ENCODE results near the gene PIK3R2.

PIK3R2 gene

GRCh38 chr19:18118420-18119012, 34.4 kb upstream of the PIK3R2 start:
- TF ChIP-seq, protein P1, sequence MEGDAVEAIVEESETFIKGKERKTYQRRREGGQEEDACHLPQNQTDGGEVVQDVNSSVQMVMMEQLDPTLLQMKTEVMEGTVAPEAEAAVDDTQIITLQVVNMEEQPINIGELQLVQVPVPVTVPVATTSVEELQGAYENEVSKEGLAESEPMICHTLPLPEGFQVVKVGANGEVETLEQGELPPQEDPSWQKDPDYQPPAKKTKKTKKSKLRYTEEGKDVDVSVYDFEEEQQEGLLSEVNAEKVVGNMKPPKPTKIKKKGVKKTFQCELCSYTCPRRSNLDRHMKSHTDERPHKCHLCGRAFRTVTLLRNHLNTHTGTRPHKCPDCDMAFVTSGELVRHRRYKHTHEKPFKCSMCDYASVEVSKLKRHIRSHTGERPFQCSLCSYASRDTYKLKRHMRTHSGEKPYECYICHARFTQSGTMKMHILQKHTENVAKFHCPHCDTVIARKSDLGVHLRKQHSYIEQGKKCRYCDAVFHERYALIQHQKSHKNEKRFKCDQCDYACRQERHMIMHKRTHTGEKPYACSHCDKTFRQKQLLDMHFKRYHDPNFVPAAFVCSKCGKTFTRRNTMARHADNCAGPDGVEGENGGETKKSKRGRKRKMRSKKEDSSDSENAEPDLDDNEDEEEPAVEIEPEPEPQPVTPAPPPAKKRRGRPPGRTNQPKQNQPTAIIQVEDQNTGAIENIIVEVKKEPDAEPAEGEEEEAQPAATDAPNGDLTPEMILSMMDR (conservative IDR thresholded peaks at IDR 0.05; ENCODE audit: low read length): no peak
- DNase-seq (ENCODE audit: low read depth): no peak
- H3K4me3 ChIP-seq (ENCODE audit: low read length): peak overlapping the region; percentile 61

GRCh38 chr19:18119013-18119716, 33.8 kb upstream of the PIK3R2 start:
- H3K4me3 ChIP-seq (ENCODE audit: low read length): no peak overlapping the region
- TF ChIP-seq, protein P1 (conservative IDR thresholded peaks at IDR 0.05; ENCODE audit: low read length): no peak
- no peak for DNase-seq (ENCODE audit: low read depth)

DNA sequence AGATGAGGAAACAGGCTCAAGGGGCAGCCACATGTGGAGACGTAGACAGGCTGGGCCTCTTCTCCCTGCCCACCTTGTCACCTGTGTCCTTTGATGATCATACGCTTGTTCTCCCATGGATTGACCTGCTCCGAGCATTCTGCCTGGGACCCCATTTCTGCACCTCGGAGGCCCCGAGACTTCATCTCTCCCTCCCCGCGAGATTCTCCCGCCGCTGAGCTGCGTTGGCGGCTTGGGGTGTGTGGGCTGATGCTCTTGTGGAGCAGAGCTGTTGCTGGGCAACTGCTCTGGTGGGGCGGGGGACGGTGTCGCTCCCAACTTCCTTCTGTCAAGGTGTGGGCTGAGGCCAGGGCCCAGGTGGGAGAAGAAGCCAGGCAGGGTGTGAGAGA, 33.3 kb upstream of the PIK3R2 start:
- TF ChIP-seq, protein P1 (conservative IDR thresholded peaks at IDR 0.05; ENCODE audit: low read length): no peak
- DNase-seq (ENCODE audit: low read depth): no peak
- no peak overlapping the region for H3K4me3 ChIP-seq (ENCODE audit: low read length)

- TF ChIP-seq, protein P1 (conservative IDR thresholded peaks at IDR 0.05; ENCODE audit: low read length): no peak
- DNase-seq (ENCODE audit: low read depth): no peak
- H3K4me3 ChIP-seq (ENCODE audit: low read length): no peak overlapping the region
These were observed 32.8 kb upstream of the PIK3R2 start for GRCh38 chr19:18120127-18120526.

DNA sequence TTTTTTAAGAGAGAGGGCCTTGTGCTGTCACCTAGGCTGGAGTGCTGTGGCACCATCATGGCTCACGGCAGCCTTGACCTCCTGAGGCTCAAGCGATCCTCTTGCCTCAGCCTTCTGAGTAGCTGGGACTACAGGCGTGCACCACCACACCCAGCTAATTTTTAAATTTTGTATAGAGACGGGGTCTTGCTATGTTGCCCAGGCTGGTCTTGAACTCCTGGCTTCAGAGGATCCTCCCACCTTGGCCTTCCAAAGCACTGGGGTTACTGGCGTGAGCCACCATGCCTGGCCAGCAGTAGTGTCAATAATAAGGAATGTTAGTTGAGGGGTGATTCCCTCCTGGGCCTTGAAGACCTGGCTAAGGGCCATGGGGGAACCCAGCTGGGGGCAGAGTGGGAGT, 31.8 kb upstream of the PIK3R2 start:
- no peak overlapping the region for H3K4me3 ChIP-seq (ENCODE audit: low read length)
- DNase-seq (ENCODE audit: low read depth): no peak
- TF ChIP-seq, protein P1 (conservative IDR thresholded peaks at IDR 0.05; ENCODE audit: low read length): no peak

- H3K4me3 ChIP-seq (ENCODE audit: low read length): no peak overlapping the region
- TF ChIP-seq, protein P1 (conservative IDR thresholded peaks at IDR 0.05; ENCODE audit: low read length): no peak
- DNase-seq (ENCODE audit: low read depth): no peak
These were observed 30.5 kb upstream of the PIK3R2 start for GRCh38 chr19:18122424-18122823.

Data from AG10803 (cell line).